CD14-positive monocyte (primary cell): Measurements from ENCODE around the gene PTPN9. TPM values are rescaled to one million over a fixed set of nuclear protein-coding genes. Genes with fewer than 3 reads are reported as not detected.
A peak's percentile ranks its signal among the peaks of the same experiment; 100 is the strongest.
"Not testable (repeated sequence)": the region's sequence is repeated elsewhere in the genome, so short reads cannot be mapped to it uniquely, and the experiment has no call there.

Experiments
- DNase-seq, 3 donors: peaks; one replicate each; pipeline ENCODE4 v3.0.0-alpha.2; 2011 to 2022
- H2AFZ ChIP-seq: 2 replicates; pipeline ENCODE4 v1.6.0; 2012; ENCODE audit warnings: mild to moderate bottlenecking, low read depth, low read length, inconsistent platforms; ENCODE audit not compliant: insufficient read depth, poor library complexity, severe bottlenecking
- H3K27ac ChIP-seq, 2 donors: 1 replicate in 1 of 2; 2 replicates in 1 of 2; pipeline ENCODE4 v1.5.1; 2012 to 2013; ENCODE audit warnings: low read length in 2 of 2, control low read depth in 1 of 2, inconsistent platforms in 1 of 2, low read depth in 1 of 2, mild to moderate bottlenecking in 1 of 2
- H3K27me3 ChIP-seq, 2 donors: one replicate each; pipeline versions ENCODE4 v1.6.0 to v1.6.1; 2011 to 2013; ENCODE audit warnings: low read length in 2 of 2; ENCODE audit not compliant: control insufficient read depth in 2 of 2, insufficient read depth in 2 of 2
- H3K36me3 ChIP-seq, 2 donors: replicated peaks in 1 of 2; 1 replicate in 1 of 2; 2 replicates in 1 of 2; pipeline versions ENCODE4 v1.5.1 to v1.6.1; 2012 to 2013; ENCODE audit warnings: low read length in 2 of 2, control low read depth in 1 of 2, inconsistent platforms in 1 of 2, mild to moderate bottlenecking in 1 of 2; ENCODE audit not compliant: insufficient read depth in 2 of 2, control insufficient read depth in 1 of 2
- H3K4me1 ChIP-seq, 2 donors: 1 replicate in 1 of 2; 2 replicates in 1 of 2; pipeline versions ENCODE4 v1.5.1 to v1.6.1; 2012 to 2013; ENCODE audit warnings: low read length in 2 of 2, control low read depth in 1 of 2, inconsistent platforms in 1 of 2, mild to moderate bottlenecking in 1 of 2, moderate library complexity in 1 of 2; ENCODE audit not compliant: insufficient read depth in 2 of 2, control insufficient read depth in 1 of 2
- H3K4me2 ChIP-seq: replicated peaks from 2 replicates; pipeline ENCODE3; 2012; ENCODE audit warnings: low read length, moderate library complexity, mild to moderate bottlenecking; ENCODE audit not compliant: poor library complexity, severe bottlenecking; ENCODE audit errors: extremely low read depth
- H3K4me3 ChIP-seq, 3 experiments: fragments of 200-600 bp in 1 of 3; sonication (generic) in 1 of 3; replicated peaks in 1 of 3; 1 replicate in 2 of 3; 2 replicates in 1 of 3; pipeline ENCODE4 v1.5.1; 2011 to 2013; ENCODE audit warnings: low read length in 3 of 3, mild to moderate bottlenecking in 3 of 3, control low read depth in 2 of 3, low read depth in 2 of 3, inconsistent platforms in 1 of 3, moderate library complexity in 1 of 3
- H3K79me2 ChIP-seq: 2 replicates; pipeline ENCODE4 v1.6.0; 2012; ENCODE audit warnings: mild to moderate bottlenecking, control low read depth, inconsistent platforms, low read length, moderate library complexity; ENCODE audit not compliant: insufficient read depth
- H3K9ac ChIP-seq: 2 replicates; pipeline ENCODE4 v1.6.0; 2017; ENCODE audit warnings: low read length, mild to moderate bottlenecking; ENCODE audit not compliant: insufficient read depth, poor library complexity, severe bottlenecking
- H3K9me3 ChIP-seq, 2 donors: replicated peaks in 1 of 2; 1 replicate in 1 of 2; 2 replicates in 1 of 2; pipeline versions ENCODE4 v1.5.1 to v1.6.1; 2012 to 2013; ENCODE audit warnings: low read length in 2 of 2, control low read depth in 1 of 2; ENCODE audit not compliant: control insufficient read depth in 1 of 2, insufficient read depth in 1 of 2
- H4K20me1 ChIP-seq: 2 replicates; pipeline ENCODE4 v1.6.0; 2012; ENCODE audit warnings: mild to moderate bottlenecking, low read length, control low read depth, moderate library complexity; ENCODE audit not compliant: insufficient read depth
- H3K27ac Mint-ChIP-seq, 7 donors: one replicate each; pipeline ENCODE4 v1.8.0; 2020; ENCODE audit warnings: mild to moderate bottlenecking in 7 of 7, mixed read lengths in 7 of 7, moderate library complexity in 6 of 7, inconsistent platforms in 2 of 7
- H3K27me3 Mint-ChIP-seq, 3 donors: one replicate each; pipeline ENCODE4 v1.8.0; 2021 to 2022; ENCODE audit warnings: low read depth in 3 of 3, mild to moderate bottlenecking in 3 of 3, mixed read lengths in 3 of 3, moderate library complexity in 3 of 3, inconsistent platforms in 1 of 3
- H3K36me3 Mint-ChIP-seq, 2 donors: one replicate each; pipeline ENCODE4 v1.8.0; 2020; ENCODE audit warnings: mixed read lengths in 2 of 2, inconsistent platforms in 1 of 2, mild to moderate bottlenecking in 1 of 2
- H3K4me1 Mint-ChIP-seq: one replicate; pipeline ENCODE4 v1.8.0; 2020; ENCODE audit warnings: mild to moderate bottlenecking, mixed read lengths
- H3K4me3 Mint-ChIP-seq, 2 donors: one replicate each; pipeline ENCODE4 v1.8.0; 2020; ENCODE audit warnings: mild to moderate bottlenecking in 2 of 2, mixed read lengths in 2 of 2, moderate library complexity in 1 of 2
- H3K9me3 Mint-ChIP-seq, 7 donors: one replicate each; pipeline ENCODE4 v1.8.0; 2020 to 2022; ENCODE audit warnings: mixed read lengths in 7 of 7, mild to moderate bottlenecking in 6 of 7, moderate library complexity in 6 of 7, inconsistent platforms in 2 of 7
- CTCF ChIP-seq: fragments of 200-600 bp; IDR thresholded peaks from one replicate; pipeline ENCODE4 v1.8.0; 2022; ENCODE audit warnings: antibody characterized with exemption, mild to moderate bottlenecking
- WGBS: methylation state at CpG from one replicate; pipeline ENCODE4 v1.1.5; 2013; ENCODE audit warnings: missing lambda C conversion rate; ENCODE audit not compliant: insufficient coverage; 5-methylcytosine and 5-hydroxymethylcytosine counted together
- intact Hi-C, 2 donors: fragments of 100-400 bp; cut with micrococcal nuclease; formaldehyde crosslinking; loops; one replicate each; pipeline versions ENCODE4 v1.15.0 to v1.15.1; 2023
- polyA plus RNA-seq, 3 donors: library from polyadenylated mRNA; depleted of rRNA in 1 of 3; unstranded in 2 of 3; stranded (reverse) in 1 of 3; fragments of 300-500 nt in 2 of 3; fragments of >200 nt in 1 of 3; fragmentation: Illumina TruSeq in 2 of 3; gene quantifications; 1 replicate in 2 of 3; 2 replicates in 1 of 3; pipeline ENCODE4 v1.2.3, GENCODE V29; 2012 to 2021

Gene PTPN9
- polyA plus RNA-seq, 3 donors = 21.1 to 40.1 (median 28.0) TPM

DNA sequence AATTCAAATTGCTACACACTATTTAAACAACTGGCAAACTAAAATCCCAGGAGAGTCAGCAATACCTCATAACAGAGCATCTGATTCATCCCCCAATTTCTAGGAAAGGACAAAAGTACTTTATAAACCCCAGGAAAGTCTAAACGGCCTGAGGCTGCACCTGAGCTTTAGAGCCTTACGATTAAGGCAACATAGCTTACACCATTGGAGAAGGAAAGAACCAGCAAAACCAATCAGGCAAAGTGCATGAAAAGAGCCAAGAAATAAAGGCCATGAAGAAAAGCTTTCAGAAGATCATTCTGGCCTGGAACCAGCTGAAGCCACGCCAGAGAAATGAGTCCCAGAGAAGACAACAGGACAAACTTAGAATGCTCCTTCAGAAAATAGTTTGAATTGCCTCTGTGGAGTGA lies 48.1 kb downstream of the PTPN9 start:
- no peaks in the 10 kb centered on the region for H3K4me1 ChIP-seq
- no peaks in the 10 kb centered on the region for H3K27me3 ChIP-seq
- no peak overlapping the region for H3K4me3 ChIP-seq
- intact Hi-C loops = no loop called here
- Mint-ChIP-seq H3K9me3 (no peaks in the 10 kb centered on the region), H3K4me3 (no peak overlapping the region), H3K27ac (no peak overlapping the region), H3K36me3 (peaks cover 15 to 24% of the 10 kb centered on the region in 2 donors), H3K4me1 (peaks cover 10% of the 10 kb centered on the region), H3K27me3 (peaks cover 0 to 1% (median 0%) of the 10 kb centered on the region in 3 donors)
- no peak overlapping the region for H3K27ac ChIP-seq
- DNase-seq = no peak
- H2AFZ ChIP-seq = no peak overlapping the region
- H3K9me3 ChIP-seq = no peaks in the 10 kb centered on the region
- peaks cover 7 to 22% of the 10 kb centered on the region in 2 donors for H3K36me3 ChIP-seq
- no peak for TF ChIP-seq CTCF
- WGBS = 100% methylated on average over 3 of the region's 3 CpGs
- H3K4me2 ChIP-seq = no peak overlapping the region
- H3K79me2 ChIP-seq = peaks cover 52% of the 10 kb centered on the region
- H4K20me1 ChIP-seq = peaks cover 83% of the 10 kb centered on the region
- no peak overlapping the region for H3K9ac ChIP-seq

GRCh38 chr15:75530169-75530568 lies 48.9 kb downstream of the PTPN9 start:
- Mint-ChIP-seq H3K4me1 (peaks cover 10% of the 10 kb centered on the region), H3K4me3 (no peak overlapping the region), H3K27me3 (peaks cover 0 to 4% (median 0%) of the 10 kb centered on the region in 3 donors), H3K9me3 (no peaks in the 10 kb centered on the region), H3K36me3 (peaks cover 19 to 31% of the 10 kb centered on the region in 2 donors), H3K27ac (peak overlapping the region in 1 of 7 donors; percentile 25)
- no peaks in the 10 kb centered on the region for H3K9me3 ChIP-seq
- H3K4me2 ChIP-seq = no peak overlapping the region
- peaks cover 13 to 31% of the 10 kb centered on the region in 2 donors for H3K36me3 ChIP-seq
- DNase-seq = no peak
- WGBS = no CpG with 5 or more reads among the region's 4 CpGs
- no peak overlapping the region for H3K27ac ChIP-seq
- H3K79me2 ChIP-seq = peaks cover 43% of the 10 kb centered on the region
- no peak overlapping the region for H2AFZ ChIP-seq
- no peak overlapping the region for H3K4me3 ChIP-seq
- peaks cover 74% of the 10 kb centered on the region for H4K20me1 ChIP-seq
- H3K4me1 ChIP-seq = no peaks in the 10 kb centered on the region
- TF ChIP-seq CTCF = no peak
- intact Hi-C loops = no loop called here
- no peak overlapping the region for H3K9ac ChIP-seq
- H3K27me3 ChIP-seq = no peaks in the 10 kb centered on the region

- H3K27me3 Mint-ChIP-seq, H3K9ac ChIP-seq, H3K4me3 ChIP-seq, H3K4me1 ChIP-seq, H3K27me3 ChIP-seq, H2AFZ ChIP-seq, H3K4me2 ChIP-seq, H3K4me1 Mint-ChIP-seq, DNase-seq, intact Hi-C loops, H3K9me3 Mint-ChIP-seq, H3K27ac ChIP-seq, H3K4me3 Mint-ChIP-seq, H3K9me3 ChIP-seq: not testable (repeated sequence)
- no CpG with 5 or more reads among the region's 3 CpGs for WGBS
- peaks cover 32% of the 10 kb centered on the region for H4K20me1 ChIP-seq
- H3K79me2 ChIP-seq = peaks cover 20% of the 10 kb centered on the region
- H3K36me3 ChIP-seq = peaks cover 45 to 63% of the 10 kb centered on the region in 2 donors
- peaks cover 48 to 67% of the 10 kb centered on the region in 2 donors for H3K36me3 Mint-ChIP-seq
- peak overlapping the region in 3 of 7 donors; percentile 26 to 76 (median 36) for H3K27ac Mint-ChIP-seq
These were observed 53.4 kb downstream of the PTPN9 start for GRCh38 chr15:75525756-75526155.
